Measurements from ENCODE around the gene DOCK10.

Gene DOCK10

DNA sequence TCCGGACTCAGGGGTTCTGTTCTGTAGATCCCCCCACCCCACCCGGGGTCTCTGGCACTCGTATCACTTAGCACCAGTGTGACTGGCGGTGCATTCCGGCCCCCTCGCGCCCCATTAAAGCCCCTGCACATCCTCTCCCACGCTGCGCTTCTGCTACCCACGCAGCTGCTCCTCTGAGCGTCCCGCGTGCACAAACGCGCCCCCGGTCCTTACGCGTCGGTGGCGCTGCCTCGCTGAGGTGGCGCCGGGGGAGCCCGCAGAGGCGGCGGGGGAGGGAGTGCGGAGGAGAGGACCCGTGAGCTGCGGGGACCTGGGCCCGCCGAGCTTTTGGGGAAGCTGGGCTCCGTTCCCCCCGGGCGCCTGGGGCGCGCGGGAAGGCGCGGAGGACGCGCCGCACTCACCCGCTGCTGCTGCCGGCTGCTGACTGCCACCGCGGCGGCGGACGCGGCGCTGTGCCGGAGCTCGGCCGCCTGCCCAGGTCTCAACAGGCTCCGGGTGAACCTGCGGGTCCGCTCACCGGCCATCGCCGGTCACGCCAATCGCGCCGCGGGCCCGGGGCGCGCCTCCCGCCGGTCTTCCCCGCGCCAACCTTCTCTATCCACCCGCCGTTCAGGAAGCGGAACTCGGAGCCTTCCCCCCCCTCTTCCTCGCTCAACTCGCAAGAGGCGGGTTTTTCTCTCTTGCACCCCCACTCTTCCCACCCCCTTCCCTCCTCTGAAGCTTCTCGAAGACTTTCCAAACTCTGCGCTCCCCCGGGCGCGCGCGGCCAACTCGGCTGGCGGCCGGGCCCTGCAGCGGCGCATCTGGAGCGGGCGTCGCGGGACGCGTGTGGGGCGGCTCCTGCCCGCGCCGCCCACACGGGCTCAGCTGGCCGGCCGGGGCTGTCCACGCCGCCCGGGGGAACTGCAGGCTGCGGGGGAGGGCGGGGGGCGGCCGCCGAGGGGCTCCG, at the start of gene DOCK10:
Gene DOCK10, minus strand, starts transcription at position 618 of the 949 bp plus-strand sequence. Its CDS starts 94 bp downstream, at position 524.
- in situ Hi-C loops (cut with MboI; ENCODE audit: low pct_unique_long_range_greater_than_20kb, low sequenced_read_pairs) = no loop called here
- DNase-seq = no peak

DNA sequence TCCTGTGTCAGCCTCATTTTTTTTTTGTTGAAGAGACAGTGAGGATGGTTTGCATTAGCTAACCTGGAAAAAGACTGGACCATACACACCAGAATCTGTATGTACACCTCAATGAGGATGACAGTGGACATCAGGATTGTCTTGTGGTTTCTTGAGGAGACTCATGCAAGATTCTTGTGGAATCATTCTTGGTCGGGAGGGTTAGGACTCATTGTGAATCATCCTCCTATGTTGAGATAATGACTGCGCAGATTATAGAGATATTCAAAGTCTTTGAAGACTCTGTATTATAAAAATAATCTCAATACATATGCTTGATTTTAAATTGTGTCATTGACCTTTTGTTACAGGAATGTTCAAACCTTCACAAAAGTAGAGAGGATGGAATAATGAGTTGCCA, 49.1 kb upstream of the DOCK10 start:
- in situ Hi-C loops (cut with MboI; ENCODE audit: low pct_unique_long_range_greater_than_20kb, low sequenced_read_pairs) = no loop called here
- no peak for DNase-seq

DNA sequence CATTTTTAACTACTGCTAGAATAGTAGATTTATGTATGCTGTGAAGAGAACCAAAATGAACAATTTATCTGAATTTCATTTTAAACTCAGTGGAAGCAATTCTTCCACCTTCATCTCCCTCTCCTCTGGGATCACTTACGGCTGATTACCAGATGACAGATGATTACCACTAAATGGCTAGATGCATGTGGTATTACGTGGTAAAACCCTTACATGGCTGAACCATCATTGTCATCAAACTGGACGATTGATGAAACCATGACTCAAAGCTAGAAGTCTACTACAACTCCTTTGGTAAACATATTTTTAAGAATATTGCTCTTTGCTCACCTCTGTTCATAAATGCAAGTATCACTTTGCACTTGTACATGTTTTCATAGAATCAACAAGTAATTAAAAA, 48.5 kb upstream of the DOCK10 start:
- DNase-seq = no peak
- in situ Hi-C loops (cut with MboI; ENCODE audit: low pct_unique_long_range_greater_than_20kb, low sequenced_read_pairs) = no loop called here

DNA sequence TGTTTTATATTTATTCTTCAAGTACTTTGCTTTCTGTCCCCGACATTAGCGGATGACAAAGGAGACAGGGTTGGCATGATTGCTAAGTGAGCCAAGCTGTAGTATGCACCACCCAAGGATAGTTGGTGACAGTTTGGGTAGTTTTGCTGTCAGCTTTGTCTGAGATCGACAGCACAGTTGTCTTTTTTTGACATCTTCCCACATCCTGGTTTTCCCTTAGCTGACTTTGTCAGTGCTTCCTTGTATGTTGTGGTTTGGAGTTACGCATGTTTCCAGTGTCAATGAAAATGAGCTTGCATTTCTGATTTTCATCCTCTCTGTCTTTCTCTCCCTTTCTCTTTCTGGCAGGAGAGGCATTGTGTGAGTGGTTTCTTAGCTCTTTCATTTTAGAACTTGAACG, 44.6 kb upstream of the DOCK10 start:
- in situ Hi-C loops (cut with MboI; ENCODE audit: low pct_unique_long_range_greater_than_20kb, low sequenced_read_pairs) = no loop called here
- DNase-seq = no peak

DNA sequence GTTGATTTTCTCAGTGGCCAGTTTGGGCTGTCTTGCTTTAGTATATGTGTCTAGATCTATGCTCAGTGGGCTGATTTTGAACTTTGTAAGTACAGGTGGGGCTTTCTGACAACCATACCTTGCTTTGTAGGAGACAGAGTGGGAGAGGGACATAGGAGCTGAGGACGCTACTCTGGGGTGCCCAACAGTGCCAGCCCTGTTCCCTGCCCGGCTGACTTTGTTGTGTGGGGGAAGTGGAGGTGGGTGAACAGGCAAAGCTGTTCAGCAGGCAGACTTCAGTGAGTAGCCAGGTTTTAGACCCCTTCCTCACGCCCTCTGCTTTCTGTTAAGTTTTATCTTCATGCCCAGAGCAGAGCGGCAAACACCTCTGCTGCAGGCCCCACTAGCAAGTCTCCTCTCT, 44.2 kb upstream of the DOCK10 start:
- in situ Hi-C loops (cut with MboI; ENCODE audit: low pct_unique_long_range_greater_than_20kb, low sequenced_read_pairs) = no loop called here
- DNase-seq = no peak

DNA sequence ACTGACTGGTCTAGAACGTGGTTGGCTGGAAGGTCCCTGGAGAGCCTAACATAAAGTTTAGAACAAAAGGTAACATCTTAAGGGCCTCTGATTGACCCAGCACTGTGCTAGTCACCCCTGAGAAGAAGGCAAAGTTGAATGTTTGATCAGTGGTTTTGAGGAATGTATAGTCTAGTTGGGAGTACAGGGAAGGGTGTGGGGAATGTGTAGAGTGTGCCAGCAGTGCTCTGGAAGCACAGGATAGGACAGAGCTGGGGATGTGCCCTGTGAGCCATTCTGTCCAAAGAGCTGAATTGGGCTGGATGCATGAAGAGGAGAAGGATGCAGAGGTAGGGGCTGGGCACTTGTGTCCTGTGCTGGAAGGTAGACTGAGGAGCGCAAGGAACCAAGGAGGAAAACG, 41.0 kb upstream of the DOCK10 start:
- in situ Hi-C loops (cut with MboI; ENCODE audit: low pct_unique_long_range_greater_than_20kb, low sequenced_read_pairs) = no loop called here
- DNase-seq = no peak

DNA sequence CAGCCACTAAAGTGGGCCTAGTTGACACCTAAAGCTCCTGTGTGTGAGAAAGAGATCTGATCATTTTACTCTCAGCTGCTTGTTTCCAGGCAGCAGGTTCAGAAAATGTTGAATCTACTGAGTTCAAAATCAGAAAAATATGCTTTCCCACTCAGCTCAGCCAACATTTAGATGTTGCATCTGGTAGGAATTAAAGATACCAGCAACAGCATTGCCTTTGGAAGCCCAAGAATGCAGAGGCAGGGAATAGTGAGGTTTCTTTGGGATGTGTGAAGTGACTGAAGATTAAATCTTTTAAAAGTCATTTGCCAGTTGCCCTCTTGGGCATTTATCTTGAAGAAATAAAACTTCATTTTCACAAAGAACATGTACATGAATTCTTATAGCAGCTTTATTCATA, 33.9 kb upstream of the DOCK10 start:
- DNase-seq = no peak
- in situ Hi-C loops (cut with MboI; ENCODE audit: low pct_unique_long_range_greater_than_20kb, low sequenced_read_pairs) = no loop called here

DNA sequence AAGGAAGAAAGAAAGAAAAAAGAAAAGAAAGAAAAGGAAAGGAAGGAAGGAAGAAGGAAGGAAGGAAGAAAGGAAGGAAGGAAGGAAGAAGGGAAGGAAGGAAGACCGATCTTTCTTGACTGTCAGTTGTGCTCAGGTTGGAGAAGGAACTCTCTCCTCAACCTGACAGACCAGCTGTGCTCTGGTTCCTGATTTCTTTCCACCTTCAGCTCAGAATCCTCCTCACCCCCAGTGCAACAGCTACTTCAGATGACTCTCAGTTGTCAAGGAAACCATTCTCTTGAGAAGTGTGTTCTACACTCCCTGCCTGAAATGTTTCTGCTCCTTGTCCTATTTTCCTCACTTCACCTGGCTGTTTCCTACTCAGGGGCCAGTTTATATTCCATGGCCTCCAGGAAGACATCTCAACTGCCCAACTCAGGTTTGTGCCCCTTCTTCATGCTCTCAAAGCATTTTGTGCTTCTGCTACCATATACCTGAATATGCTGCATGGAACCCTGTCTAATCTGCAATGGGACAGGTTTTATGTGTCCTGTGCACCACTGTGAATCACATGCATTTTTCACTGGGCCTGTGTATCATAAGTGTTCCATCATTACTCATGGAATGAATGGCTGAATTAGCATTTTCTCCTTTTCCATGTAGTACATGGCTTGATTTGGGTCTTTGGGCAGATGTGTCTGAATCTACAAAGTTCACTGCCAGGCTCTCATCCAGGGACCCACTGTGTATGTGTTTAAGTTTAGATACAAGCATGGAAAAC, 32.8 kb upstream of the DOCK10 start:
- no peak for DNase-seq
- in situ Hi-C loops (cut with MboI; ENCODE audit: low pct_unique_long_range_greater_than_20kb, low sequenced_read_pairs) = no loop called here

DNA sequence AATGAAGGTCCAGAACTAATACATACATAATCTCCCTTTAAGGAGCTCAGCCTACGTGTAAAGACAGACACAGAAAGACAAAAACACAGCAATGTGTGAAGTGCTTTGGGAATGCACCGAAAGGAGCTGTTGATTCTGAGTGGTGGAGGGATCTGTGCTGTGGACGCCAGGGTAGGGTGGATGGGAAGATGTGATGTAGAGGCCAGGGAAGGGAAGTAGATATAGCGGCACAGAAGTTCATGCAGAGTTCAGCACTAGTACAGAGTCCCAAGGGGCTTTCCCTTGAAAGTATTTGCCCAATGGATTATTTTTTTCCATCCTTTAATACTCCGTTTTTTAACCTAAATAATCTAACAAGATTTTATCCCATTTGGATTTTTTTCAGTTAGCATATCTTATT, 32.1 kb upstream of the DOCK10 start:
- in situ Hi-C loops (cut with MboI; ENCODE audit: low pct_unique_long_range_greater_than_20kb, low sequenced_read_pairs) = no loop called here
- DNase-seq = no peak

DNA sequence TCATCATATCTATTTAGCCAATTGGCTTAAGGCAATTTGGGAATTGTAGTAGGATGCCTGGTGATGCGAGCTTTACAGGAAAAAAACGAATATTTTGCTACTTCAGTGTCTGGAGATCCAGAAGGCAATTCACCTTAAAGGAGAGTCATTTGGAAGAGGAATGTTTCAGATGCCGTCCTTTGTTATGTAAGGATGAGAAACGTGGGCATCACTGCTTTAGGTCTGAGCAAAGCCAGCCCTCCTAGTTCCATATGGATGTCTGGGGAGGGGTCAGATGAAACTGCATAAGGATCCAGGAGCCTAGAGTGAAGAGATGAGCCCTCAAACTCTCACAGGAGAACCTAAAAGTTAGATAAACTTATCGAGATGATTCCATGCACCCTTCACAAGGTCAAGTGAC, 30.9 kb upstream of the DOCK10 start:
- no peak for DNase-seq
- in situ Hi-C loops (cut with MboI; ENCODE audit: low pct_unique_long_range_greater_than_20kb, low sequenced_read_pairs) = no loop called here

DNA sequence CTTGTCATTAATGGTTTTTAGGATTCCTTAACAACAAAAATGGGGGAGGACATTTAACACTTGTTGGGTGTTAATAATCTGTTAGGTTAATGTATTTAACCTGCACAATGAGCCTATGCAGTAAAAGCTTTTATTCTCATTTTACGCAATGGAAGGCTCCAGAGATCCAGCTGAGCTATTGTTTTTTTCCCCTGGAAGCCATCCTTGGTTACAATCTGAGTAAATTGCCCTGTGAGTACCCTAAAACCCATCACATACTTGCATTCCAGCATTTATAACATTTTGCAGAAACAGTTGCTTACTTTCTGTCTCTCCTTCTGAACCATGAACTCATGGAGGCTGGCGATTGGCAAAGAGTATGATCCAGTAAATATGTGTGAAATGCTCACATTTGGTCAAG, 30.2 kb upstream of the DOCK10 start:
- DNase-seq = no peak
- in situ Hi-C loops (cut with MboI; ENCODE audit: low pct_unique_long_range_greater_than_20kb, low sequenced_read_pairs) = no loop called here

DNA sequence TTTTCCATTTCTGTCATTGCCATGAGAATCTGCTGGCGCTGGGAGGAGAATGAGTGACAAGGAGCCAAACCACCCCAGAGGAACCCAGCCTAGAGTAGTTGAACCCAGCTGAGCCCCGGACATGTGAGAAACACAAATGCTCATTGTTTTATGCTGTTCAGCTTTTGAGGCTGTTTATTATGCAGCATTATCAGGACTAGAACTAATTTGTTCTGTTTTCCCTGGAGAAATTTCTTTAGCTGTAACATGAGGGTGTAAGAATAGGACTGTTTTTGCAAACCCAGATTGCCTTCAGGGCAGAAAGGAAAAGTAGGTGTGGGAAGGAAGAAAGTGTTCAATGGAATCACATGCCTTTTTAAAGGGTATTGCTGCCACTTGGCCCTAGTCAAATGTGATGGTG, 28.5 kb upstream of the DOCK10 start:
- in situ Hi-C loops (cut with MboI; ENCODE audit: low pct_unique_long_range_greater_than_20kb, low sequenced_read_pairs) = no loop called here
- DNase-seq = no peak

DNA sequence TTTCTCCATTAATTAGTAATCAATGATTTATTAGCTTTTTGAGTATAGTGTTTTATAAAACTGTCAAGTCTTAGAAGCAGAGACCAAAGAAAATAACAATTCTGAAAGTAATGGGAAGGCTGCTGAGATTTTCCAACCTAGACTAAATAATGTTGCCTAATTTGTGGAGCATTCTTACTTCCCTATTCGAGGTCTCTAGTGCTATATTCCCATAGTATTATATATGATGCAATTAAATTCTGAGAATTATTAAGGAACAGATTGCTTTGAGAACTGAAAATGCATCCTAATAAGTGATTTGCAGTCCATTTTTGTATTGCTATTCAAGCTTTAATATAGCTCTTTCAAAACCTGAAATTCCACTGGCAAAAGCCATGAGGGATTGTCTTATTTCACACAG, 27.7 kb upstream of the DOCK10 start:
- in situ Hi-C loops (cut with MboI; ENCODE audit: low pct_unique_long_range_greater_than_20kb, low sequenced_read_pairs) = no loop called here
- DNase-seq = no peak

DNA sequence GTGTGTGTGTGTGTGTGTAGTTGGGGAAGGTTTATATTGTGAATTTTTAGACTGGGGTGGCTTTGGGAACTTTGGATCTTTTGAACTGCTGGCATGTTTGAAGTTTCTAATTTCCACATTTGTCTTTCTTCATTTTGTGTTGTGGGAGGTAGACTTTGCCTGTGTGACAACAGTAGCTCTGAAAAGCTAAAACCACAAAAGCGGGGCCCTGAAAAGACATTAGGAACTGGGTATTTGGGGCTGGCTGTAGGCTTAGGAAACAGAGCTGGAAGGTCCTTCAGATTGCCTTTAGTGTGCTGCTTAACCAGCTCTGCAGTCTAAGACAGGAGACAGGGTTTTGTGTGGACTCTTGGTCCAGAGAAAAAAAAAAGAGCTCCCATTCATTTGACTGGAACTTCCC, 27.2 kb upstream of the DOCK10 start:
- in situ Hi-C loops (cut with MboI; ENCODE audit: low pct_unique_long_range_greater_than_20kb, low sequenced_read_pairs) = no loop called here
- DNase-seq = no peak

DNA sequence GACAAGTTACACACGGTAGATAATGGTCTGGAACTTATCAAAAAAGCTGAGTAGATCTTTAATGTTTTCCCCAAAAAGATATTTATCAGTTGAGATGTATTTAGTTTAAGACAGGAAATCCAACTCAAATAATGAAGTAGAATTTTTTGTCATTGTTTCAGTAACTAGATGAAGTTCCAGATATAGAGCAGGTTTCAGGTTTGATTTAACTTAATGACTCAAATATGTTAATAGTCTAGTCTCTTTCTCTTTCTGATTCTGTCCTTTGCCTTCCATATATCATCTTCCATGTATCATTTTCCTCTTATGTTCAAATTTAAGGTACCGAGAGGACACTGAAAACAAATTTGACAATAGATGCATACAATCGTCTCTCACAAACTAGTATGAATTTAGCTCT, 23.6 kb upstream of the DOCK10 start:
- DNase-seq = no peak
- in situ Hi-C loops (cut with MboI; ENCODE audit: low pct_unique_long_range_greater_than_20kb, low sequenced_read_pairs) = no loop called here

DNA sequence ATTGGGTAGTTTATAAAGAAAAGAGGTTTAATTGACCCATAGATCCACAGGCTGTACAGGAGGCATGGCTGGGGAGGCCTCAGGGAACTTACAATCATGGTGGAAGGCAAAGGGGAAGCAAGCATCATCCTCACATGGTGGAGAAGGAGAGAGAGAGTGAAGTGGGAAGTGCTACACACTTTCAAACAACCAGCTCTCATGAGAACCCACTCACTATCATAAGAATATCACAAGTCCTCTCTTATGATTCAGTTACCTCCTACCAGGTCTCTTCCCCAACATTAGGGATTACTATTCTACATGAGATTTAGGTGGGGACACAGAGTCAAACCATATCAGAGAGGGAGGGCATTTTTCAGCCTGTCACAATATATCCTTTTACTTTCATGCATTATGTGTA, 22.7 kb upstream of the DOCK10 start:
- in situ Hi-C loops (cut with MboI; ENCODE audit: low pct_unique_long_range_greater_than_20kb, low sequenced_read_pairs) = no loop called here
- no peak for DNase-seq

DNA sequence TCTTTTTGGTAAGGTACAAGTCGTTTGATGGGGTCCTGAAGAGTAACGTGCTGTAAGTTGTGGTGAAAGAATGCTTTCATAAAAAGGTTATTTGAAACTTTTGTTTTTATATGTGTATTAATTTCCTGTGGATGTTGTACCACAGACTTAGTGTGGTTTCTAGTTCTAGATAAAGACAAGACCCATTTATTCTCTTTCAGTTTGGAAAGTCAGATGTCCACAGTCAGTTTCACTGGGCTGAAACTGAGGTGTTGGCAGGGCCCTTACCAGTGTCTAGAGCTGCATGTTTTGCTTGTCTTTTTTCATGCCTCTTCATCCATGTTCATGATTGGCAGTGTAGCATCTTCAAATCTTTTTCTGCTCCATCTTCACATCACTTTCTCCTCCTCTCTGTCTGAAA, 22.1 kb upstream of the DOCK10 start:
- no peak for DNase-seq
- in situ Hi-C loops (cut with MboI; ENCODE audit: low pct_unique_long_range_greater_than_20kb, low sequenced_read_pairs) = no loop called here

DNA sequence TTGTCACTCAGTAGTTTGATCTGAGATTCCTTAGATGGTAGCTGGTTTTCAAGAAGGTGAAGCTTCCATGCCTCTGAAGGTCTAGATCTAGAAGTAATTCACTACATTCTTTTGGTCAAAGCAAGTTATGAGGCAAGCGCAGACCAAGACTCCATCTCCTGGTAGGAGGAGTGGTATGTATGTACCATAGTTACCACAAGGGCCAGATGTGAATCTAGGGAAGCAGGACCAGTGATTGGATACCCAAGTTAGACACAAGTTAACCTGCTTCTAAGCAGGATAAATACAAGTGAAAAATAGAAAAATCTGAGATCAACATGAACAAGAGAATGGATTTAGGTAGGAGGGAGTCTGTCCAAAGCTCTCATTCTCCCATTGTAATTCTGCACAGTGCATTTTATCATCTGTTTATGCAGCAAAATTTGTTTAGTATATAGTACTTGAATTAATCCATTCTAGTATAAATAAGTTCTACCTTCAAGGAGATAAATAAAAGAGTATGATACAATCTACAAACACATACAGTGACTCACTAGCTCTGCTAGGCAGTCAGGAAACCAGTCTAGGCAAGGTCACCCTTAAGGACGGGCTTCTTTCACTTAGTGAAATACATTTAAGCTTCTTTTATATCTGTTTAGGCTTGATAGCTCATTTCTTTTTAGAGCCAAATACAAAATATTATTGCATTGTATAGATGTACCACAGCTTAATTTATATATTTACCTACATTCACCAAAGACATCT, 14.2 kb upstream of the DOCK10 start:
- in situ Hi-C loops (cut with MboI; ENCODE audit: low pct_unique_long_range_greater_than_20kb, low sequenced_read_pairs) = no loop called here
- no peak for DNase-seq

DNA sequence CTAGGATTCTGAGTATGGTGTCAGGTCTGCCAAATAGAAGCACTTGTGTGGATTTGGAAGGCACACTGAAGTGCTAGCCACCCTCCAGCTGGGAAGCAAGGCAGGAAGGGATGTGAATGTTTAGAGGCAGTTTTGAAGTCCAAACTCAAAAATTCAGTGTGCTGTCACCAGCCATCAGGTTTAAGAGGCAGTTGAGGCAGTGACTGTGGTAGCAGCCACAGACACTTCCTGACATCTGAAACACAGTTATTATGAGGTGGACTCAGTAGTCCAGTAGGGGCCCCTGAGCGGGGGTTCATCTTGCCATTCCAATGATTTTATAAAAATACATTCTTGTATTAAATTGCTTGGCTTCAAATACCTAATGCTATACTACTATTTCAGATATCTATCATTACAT, 13.4 kb upstream of the DOCK10 start:
- in situ Hi-C loops (cut with MboI; ENCODE audit: low pct_unique_long_range_greater_than_20kb, low sequenced_read_pairs) = no loop called here
- no peak for DNase-seq

DNA sequence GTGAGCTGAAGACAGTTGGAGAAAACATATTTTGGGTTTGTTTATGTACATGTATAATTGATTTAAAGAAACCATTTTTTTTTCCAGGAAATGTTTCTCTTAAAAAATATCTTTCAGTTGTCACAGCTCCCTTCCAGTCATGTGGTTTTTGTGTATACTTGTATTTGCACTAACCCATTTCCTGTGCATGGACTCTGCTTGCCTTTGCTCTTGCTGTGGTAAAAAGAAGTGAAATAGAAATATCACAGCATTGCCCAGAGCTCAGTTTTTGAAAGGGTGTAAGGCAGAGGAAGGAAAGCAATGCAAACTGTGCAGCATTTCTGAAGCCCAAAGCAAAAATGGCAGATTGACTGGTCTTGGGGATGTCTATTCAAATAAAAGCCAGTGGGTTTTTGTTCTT, 10.4 kb upstream of the DOCK10 start:
- DNase-seq = peak; percentile 8
- in situ Hi-C loops (cut with MboI; ENCODE audit: low pct_unique_long_range_greater_than_20kb, low sequenced_read_pairs) = no loop called here

All from KBM-7 (cell line).